Hematopoietic multipotent progenitor cell treated with erythropoietin and hydrocortisone succinate and interleukin-3 and kit ligand, for 4 days (in vitro differentiated cells): ENCODE results near the gene AP3M1.
"Not testable (repeated sequence)": the region's sequence is repeated elsewhere in the genome, so short reads cannot be mapped to it uniquely, and the experiment has no call there.

Experiments
- DNase-seq: peaks from one replicate; pipeline ENCODE4 v3.0.0-alpha.2; 2015

AP3M1 gene

DNA sequence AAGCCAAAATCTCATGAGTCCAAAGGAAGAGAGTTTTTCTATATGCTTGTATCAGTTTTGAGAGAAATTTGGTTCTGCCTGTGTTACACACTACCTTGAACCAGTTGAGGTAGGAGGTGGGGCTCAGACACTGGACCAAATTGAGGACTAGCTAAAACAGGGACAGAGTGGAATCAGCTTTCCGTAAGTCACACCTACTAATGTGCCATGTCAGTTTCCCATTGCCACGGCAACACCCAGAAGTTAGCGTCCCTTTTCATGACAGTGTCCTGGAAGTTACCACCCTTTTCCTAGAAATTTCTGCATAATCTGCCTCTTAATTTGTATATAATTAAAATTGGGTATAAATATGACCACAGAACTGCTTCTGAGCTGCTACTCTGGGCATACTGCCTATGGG lies 9.4 kb upstream of the AP3M1 start:
- no peak for DNase-seq

DNA sequence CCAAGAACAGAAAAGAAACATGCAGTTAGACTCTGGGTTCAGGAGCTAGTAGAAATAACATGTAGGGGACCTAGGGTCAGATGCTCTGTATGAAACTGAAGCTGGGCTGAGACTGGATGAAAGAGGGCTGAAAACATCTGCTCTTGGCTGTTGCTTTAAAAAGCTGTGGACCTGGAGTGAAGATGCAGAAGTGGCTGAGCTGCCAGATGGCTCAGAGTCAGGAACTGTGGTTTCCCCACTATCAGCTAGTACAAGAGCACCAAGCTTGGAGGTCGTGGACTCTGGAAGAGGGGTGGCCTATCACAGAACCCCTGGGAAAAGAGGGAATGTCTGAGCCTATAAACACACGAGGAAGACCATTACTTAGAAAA lies 6.3 kb upstream of the AP3M1 start:
- DNase-seq, result peak; percentile 87

DNA sequence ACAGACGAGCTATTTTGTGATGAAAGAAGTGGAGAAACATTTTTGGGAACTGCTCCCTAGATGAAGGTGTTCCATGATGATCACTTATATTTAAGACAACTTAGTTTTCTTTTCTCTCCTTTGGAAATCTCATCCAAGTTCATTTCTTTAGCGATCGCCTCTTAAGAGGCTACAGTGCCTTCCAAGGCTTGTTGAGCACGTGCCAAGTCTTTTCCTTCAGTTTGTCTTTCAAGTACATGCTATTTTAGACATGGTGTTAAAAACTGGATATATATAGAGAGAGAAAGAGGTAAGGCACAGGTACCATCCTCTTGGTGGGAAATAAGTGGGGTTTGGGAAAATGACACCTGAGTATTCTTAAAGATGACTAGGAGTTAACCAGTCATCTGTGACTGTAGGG lies 3.0 kb upstream of the AP3M1 start:
- no peak for DNase-seq

DNA sequence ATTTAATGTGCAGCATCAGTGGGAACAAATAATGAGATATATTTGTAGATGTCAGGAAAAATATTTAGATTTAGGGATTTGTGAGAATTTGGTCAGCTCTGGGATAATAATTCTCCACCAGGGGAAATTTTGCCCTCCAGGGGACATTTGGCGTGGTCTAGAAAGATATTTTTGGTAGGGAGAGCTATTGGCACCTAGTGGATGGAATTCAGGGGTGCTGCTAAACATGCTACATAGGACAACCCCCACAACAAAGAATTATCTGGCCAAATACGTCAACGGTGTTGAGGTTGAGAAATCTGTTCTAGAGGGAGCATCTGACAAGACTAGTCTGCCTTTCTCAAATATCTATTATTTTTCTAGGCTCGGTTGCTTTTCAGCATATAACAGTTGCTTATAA lies 2.5 kb upstream of the AP3M1 start:
- no peak for DNase-seq

DNA sequence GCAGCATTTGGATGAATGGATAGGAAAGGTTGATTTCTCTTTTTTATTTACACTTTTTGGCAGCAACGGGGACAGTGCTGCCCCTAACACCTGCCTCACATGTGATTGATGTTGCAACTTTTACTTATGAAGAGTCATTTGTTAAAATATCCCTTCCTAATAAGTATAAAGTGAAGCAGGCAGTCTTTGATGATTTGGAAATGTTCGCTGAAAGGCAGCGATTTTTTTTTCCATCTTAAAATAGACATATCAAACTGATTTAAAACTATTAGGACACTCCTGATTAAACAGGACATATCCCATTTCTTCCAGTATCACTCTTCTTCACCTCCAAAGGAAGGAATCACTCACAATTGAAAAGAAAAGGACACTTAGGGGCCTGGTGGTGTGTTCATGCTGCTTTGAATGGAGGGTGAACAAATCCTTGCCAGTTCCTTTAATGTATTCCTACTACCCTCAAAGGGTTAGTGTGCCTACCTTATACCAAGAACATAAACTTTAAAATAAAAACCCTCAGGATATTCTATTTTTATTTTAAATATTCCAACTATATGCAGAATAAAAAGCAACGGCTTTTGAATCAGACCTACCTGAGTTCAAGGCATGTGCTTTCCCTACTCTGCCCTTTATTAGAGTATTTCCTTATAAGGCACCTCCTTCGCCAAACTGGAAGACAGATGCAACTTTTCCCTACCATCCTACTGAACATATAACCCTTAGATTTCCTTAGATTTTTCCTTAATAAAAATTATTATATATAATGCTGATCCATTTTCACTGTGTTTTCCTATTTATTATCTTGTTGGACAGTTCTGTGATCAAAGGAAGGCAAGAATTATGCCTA lies 1.5 kb upstream of the AP3M1 start:
- no peak for DNase-seq

DNA sequence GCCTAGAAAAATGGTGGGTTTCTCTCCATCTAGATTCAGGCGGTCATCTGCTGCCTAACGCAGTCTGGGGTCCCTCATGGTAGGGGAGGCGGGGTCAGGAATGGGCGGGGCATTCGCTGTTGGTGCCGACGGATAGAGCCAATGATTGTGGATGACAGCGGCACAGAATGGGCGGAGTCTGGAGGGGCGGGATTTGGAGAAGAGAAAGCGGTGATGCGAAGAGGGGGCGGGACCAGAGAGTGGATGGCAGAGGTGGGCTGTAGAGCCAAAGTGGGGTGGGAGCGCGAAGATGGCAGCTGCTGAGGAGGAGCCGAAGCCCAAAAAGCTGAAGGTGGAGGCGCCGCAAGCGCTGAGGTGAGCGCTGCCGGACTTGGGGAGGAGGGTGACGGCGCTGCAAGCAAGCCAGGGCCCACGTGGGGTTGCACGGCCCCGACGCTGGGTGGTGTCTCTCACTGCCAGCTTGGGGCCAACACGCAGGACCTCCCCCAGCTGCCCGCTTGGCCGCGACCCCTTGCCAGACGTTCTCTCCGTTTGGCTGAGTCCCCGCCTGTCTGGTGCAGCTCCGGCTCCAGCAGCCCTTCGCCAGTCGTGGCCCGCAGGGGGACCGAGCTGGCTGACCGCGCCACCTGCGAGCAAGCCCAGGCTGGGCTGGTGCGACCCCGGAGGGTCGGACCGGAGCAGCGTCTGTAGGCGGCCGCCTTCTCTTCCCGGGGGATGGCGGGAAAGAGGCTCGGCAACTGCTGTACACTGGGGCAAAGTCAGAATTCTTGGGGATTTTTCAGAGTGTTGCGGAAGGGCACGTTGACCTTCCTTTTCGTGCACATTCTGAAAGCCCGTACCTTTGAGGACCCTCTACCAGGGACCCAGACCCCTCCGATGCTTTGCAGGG lies 606 bp upstream of the AP3M1 start, which contains the start of gene ADK:
TSS of gene ADK (plus strand) at position 232 of the 889 bp plus-strand sequence. CDS start at position 290, 58 bp downstream.
- DNase-seq, result peak; percentile 100

DNA sequence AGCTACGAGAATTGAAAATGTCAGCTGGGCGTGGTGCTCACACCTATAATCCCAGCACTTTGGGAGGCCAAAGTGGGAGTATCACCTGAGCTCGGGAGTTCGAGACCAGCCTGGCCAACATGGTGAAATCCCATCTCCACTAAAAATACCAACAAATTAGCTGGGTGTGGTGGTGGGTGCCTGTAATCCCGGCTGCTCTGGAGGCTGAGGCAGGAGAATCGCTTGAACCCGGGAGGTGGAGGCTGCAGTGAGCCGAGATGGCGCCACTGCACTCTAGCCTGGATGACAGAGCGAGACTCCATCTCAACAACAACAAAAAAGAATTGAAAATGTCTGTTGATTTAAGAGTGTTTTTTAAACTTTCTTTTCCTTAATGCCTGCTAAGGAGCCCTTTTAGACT lies 3.6 kb downstream of the AP3M1 start:
- not testable (repeated sequence) for DNase-seq

DNA sequence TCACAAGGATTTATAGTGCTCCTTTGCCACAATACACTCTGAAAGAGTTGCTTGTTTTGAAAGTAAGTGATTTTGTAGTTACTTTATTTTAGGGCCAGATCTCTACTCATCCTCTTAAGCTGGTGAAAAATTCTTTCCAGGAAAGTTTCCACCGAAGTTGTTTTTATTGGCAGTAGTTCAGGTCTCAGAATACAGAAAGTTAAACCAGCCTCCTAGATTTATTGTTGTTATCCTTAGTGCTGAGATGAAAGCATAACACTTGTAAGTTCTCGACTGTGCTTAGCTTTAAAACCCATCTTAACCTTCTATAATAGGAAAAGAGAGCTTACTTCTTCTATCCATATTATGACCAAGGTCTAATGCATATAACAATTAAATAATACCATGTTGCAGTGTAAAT lies 5.5 kb downstream of the AP3M1 start:
- no peak for DNase-seq

DNA sequence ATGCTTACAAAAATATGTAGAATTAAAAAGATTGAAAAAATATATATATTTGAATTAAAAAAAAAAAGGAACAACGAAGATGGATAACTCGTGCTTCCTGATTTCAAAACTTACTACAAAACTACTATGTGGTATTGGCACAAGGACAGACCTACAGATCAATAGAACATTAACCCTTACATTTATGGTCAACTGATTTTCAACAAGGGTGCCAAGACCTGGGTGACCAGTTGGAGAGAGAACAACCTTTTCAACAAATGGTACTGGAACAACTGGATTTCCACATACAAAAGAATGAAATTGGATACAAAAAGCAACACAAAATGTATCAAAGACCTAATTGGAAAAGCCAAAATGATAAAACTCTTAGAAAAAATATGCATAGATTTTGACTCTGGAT lies 10.1 kb downstream of the AP3M1 start:
- no peak for DNase-seq

DNA sequence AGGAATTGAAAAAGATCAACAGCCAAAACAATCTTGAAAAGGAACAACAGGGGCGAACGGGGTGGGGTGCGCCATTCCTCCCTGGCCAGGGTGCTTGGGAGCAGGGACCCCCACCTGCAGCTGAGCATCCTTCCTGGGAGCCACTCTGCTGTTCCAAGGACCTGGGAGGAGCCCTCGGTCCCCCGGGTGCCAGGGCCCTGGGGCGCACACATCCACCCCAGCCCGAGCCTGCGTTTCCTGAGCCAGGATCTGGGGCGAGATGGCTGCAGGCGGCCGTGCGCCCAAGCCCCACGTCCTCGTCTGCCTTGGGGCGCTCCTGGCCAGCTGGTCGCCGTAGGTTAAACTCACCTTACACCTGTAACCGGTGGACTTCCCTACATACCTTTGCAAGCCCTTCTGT lies 10.6 kb downstream of the AP3M1 start:
- DNase-seq, result no peak

DNA sequence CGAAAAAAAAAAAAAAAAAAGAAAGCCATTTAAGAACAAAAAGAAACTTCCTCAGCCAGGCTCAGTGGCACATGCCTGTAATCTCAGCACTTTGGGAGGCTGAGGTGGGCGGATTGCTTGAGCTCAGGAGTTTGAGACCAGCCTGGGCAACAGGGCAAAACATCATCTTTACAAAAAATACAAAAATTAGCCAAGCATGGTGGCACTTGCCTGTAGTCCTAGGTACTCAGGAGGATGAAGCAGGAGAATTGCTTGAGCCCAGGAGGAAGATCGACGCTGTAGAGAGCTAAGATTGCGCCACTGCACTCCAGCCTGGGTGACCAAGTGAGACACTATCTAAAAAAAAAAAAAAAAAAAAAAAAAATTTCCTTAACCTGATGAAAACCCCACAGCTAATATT lies 12.0 kb downstream of the AP3M1 start:
- DNase-seq, result not testable (repeated sequence)

DNA sequence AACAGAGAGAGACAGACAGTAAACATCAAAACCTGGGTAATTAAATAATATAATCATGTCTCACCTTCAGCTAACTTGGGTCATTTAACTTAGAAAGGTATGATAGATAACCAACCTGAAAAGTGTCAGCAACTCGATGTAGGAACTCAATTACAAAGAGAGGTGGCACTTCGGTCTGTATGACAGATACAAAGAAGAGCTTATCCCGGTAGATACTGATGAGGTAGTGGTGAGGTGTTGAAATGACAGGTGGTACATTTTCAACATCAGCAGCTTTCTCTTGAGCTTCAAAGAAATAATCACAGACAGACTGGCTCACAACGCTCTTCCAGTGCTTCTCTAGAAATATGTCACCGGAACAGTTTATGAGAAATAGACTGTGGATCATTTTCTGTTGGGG lies 12.6 kb downstream of the AP3M1 start:
- DNase-seq, result no peak

DNA sequence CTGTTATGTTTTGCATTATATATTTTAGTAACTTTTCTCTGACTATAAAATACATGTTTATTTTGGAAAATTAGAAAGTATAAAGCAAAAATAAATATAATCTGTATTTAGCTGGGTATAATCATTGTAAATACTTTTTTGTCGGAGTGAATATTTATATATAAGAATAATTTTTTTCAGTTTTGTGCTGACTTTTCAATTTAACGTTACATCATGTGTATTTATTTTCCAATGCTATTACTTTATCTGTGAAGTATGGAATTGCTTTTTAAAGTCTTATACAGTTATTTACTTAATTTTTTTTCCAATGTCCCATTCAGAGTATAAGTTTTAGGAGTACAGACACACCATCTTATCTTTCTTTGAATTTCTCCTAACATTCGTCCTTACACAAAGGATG lies 15.2 kb downstream of the AP3M1 start:
- DNase-seq, result no peak

DNA sequence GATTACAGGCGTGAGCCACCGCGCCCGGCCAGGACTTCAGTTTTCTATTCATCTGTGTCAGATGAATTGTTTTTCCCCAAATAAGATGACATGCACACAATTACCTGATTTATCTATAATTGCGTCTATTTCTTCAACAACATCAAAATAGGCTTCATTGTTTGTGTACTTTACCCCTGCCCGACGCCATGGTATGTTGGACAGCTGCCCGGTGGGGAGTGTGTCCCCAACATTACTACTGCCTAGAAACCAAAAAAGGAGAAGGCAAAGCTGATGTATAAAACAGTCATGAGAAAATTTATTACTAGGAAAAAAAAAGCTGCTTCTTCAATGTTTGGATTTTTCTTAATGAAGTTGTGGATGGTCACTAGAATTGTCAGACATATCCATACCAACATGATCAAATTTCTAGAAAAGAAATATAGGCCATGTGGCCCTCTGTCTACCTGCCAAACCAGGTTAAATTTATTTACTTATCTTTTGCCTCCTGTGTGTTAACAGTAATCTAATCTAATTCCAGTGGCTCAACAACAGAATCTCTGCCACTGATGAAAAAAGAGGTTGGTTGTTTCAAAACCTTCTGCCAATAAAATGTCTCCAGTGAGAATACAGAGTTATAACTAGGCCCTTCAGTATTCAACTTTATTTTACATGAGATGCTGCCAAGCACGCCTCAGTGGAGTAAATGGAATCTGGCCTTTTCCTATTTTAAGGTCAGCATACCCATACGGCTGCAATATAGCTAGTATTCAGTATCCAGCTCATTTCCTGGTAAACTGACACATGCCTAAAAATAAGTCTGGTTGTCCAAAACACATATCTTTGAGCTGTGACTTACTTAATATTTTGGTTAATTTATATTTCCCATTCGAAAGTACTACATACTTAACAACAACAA lies 16.5 kb downstream of the AP3M1 start:
- no peak for DNase-seq

DNA sequence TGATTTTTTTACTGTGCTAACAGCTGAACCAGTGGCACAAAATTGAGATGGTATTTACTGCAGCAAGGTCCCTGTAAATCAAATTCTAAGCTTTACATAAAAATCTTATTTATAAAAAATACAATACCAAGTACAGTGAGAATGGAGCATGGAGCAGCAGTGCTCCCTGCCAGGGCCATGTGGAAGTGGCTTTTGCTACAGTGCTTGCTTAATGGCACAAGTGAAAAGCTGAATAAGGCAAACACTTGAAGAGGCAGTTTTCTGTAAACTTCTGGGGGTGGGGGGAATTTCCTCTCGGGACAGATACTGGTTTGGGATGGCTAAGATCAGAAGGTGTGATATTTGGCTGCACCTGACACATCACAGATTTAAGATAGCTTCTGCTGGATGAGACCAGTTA lies 27.5 kb downstream of the AP3M1 start:
- no peak for DNase-seq

DNA sequence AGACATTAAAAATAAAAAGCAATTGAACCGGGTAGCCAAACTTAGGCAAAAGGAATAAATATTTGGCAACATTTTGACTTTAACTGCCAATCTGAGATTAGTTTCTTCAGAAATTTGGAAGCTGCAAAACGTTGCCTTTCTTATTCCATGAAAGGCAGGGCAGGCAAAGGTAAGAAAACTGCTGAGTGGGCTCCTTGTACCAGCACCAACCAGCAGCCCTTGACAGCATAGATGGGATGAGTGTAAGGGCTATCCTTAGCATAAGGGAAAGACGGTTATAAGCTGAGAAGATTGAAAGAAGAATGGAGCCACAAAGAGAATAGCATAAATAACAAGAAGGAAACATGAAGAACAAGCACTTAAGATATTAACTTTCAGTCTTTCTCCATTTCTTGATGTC lies 28.6 kb downstream of the AP3M1 start:
- DNase-seq, result no peak

DNA sequence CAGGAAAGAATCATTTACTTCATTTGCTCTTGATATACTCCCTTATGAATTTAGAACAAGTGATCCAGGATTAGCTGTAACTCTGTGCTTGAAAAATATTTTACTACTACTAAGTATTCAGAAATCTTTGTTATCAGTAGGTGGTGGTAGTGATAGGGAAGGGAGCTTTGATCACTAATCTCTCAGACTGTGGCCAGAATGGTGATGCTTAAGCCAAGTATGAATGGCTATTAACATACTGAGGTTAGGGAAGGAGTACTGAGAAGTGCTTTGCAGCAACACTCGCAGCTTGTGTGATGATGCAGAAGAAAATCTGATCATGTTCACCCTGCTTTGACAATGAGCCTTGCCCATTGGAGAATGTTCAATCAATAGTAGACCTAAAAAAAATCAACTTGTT lies 29.3 kb downstream of the AP3M1 start:
- DNase-seq, result no peak

DNA sequence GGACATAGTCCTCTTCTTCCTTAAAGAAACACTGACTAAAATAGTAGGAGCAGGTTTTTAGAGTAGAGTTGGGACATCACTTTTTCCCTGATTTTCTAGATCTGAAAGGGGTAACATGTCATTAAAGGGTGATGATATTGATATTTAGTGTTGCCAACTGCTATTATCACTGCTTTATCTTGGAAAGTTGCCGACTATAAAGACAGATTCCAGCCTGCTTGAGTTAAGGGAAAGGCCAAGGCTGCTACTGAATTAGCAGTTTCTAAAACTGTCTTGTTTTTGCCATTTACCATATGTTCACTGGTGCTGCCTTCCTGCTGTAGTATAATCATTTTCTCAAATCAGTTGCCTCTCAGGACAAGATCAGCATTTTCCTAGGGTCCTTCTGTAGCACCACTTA lies 29.7 kb downstream of the AP3M1 start:
- no peak for DNase-seq

DNA sequence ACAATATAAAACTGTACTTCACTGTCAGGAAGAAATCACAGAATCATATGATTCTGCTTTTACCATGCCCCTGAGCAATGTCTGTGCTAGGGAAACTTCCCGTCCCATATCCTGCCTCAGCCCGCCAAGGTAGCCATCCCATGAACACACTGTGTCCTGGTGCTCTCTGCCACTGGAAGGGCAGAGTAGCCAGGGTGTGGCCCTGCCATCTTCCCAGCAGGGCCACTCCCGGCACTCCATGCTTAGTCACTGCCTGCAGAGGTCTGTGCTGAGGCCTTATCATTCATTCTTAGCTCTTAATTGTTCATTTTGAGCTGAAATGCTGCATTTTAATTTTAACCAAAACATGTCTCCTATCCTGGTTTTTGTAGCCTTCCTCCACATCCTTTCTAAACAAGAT lies 31.8 kb downstream of the AP3M1 start:
- peak; percentile 31 for DNase-seq

DNA sequence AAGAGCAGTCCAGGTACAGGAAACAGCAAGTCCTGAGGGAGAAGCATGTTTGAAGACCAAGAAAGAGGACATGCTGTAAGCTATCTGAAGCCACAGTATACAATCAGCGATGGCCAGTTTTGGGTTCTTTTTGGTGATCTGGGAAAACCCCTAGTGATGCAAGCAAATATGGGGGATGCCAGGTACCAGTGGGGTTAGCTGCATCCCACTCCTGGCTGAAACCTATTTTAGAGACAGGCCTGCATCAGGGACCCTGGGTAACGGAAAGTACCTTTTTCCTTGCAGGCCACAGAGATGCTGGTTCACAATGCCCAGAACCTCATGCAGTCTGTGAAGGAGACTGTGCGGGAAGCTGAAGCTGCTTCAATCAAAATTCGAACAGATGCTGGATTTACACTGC lies 32.9 kb downstream of the AP3M1 start:
- no peak for DNase-seq

DNA sequence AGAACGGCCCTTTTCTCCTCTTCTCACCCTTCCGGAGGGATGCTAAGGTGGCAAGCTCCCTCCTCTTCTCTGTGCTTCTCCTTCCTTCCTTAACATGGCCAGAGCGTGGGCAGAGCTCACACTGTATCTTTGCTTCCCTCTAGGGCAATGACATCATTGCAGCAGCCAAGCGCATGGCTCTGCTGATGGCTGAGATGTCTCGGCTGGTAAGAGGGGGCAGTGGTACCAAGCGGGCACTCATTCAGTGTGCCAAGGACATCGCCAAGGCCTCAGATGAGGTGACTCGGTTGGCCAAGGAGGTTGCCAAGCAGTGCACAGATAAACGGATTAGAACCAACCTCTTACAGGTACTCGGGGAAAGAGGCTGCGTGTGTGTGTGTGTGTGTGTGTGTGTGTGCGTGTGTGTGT lies 36.6 kb downstream of the AP3M1 start:
- no peak for DNase-seq

DNA sequence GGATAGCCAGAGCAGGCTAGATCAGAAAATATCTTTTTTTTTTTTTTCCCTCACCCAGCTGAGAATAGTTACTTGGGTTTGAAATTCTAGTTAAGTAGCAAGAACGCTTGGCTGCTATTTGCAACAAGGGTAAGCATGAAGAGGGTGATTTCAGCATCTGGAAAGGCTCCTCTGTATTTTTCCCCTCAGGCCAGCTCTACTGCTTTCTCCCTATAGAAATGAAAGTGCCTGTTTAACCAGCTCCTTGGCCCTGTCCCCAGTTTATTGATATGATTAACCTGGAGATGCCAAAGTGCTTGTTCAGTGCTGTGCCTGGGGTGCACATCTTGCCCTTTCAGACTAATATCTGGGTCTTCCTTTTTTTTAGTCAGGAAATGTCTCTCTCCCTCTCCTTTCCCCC lies 37.1 kb downstream of the AP3M1 start:
- no peak for DNase-seq

DNA sequence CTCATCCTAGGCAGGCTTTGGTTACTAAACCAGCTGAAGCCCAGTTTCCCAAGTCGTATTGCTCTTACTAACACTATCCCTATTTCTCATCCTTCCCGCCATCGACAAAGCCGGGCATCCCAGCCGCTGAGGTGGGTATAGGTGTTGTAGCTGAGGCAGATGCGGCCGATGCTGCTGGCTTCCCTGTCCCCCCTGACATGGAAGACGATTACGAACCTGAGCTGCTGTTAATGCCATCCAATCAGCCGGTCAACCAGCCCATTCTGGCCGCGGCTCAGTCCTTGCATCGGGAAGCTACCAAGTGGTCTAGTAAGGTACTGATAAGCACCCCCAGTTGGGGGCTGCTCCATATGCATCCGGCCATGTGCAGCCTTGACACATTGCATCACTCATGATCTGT lies 38.8 kb downstream of the AP3M1 start:
- DNase-seq, result no peak
